T-helper 9 cell (primary cell): Measurements from ENCODE around the gene GTF3C5.
A peak's percentile ranks its signal among the peaks of the same experiment; 100 is the strongest.

ENCODE experiments used
- DNase-seq: peaks from one replicate; pipeline ENCODE4 v3.0.0-alpha.2; 2020

The GTF3C5 gene

DNA sequence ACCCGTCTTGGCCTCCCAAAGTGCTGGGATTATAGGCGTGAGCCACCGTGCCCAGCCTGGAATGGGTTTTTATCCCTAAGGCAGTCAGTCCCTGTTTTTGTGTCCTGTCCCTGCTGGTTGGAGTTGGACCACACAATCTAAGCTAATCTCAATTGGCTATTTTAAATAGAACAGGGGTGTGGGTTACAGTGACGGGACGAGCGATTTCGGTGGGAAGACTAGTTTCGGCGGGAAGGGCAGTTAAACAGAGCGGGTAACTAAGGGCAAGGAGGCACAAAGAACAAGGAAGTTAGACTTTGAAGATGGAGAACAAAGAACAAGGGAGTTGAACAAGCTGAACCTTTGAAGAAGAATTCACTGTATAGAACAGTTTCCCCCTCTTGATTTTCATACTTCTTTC lies 1.4 kb downstream of the GTF3C5 start:
- DNase-seq, result no peak

- DNase-seq, result no peak
Measured at GRCh38 chr9:133035669-133036068, 4.9 kb downstream of the GTF3C5 start.

DNA sequence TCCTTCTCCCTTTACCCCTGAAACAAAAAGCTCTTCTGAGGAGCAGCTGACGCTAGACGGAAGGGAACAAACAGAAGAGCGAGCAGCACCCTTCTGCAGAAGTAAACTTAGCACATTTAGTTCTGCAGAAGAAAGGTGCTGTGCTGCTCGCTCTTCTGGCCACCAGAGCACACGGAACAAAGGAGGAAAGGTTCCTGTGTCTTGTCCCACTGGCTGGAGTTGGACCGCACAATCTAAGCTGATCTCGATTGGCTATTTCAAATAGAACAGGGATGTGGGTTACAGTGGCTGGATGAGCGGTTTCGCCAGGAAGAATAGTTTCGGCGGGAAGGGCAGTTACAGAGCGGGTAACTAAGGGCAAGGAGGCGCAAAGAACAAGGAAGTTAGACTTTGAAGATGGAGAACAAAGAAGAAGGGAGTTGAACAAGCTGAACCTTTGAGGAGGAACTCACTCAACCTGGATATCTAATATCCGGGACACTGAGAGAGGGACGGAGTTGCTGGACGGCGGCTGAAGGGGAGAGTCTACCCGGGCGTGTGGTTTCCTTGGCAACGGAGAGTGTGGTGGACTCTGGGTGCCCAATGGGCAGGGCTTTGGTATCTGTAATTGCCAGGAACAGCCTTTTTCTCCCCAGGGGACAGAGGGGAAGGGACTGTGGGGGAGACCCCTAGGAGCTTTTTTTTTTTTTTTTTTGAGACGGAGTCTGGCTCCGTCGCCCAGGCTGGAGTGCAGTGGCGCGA lies 7.1 kb downstream of the GTF3C5 start:
- DNase-seq, result no peak

DNA sequence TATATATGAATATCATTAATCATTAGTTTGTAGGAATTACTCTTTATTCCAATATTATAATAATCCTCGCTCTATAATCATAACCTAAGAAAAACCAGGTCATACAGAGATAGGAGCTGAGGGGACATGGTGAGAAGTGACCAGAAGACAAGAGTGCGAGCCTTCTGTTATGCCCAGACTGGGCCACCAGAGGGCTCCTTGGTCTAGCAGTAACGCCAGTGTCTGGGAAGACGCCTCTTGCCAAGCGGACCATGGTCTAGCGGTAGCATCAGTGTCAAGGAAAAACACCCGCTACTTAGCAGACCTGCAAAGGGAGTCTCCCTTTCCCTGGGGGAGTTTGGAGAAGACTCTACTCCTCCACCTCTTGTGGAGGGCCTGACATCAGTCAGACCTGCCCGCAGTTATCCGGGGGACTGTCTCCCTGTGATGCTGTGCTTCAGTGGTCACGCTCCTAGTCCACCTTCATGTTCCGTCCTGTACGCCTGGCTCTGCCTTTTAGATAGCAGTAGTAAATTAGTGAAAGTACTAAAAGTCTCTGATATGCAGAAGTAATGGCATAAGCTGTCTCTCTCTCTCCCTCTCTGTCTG lies 10.2 kb downstream of the GTF3C5 start:
- DNase-seq, result peak; percentile 9

DNA sequence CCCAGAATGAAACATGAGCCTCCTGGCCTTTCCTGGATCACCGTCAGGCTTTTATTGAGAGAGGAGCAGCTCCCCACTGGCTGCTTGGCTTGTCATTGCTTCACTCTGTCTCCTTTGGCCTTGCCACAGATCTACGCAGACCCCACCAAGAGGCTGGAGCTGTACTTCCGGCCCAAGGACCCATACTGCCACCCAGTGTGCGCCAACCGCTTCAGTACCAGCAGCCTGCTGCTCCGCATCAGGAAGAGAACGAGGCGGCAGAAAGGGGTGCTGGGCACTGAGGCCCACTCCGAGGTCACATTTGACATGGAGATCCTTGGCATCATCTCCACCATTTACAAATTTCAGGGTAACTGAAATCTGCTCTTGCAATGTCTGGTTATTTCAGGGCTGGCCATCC lies 11.2 kb downstream of the GTF3C5 start:
- DNase-seq, result no peak

DNA sequence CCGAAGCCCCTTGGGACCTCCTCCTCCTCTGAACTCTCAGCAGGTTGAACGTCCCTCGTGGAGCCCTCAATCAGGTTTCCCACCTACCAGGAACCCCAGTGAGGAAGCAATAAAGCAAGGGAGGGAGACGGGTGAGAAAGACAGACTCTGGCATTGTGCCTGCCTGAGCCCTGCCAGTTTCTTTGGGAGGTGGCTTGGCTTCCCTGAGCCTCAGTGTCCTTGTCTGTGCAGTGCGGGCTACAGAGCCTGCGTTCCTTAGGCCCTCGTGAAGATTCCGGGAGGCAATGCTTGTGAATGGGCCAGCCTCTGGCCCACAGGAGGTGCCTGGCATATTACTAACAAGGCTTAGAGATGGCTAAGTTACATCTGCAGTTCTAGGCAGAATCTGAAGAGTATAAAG lies 11.9 kb downstream of the GTF3C5 start:
- DNase-seq, result no peak

DNA sequence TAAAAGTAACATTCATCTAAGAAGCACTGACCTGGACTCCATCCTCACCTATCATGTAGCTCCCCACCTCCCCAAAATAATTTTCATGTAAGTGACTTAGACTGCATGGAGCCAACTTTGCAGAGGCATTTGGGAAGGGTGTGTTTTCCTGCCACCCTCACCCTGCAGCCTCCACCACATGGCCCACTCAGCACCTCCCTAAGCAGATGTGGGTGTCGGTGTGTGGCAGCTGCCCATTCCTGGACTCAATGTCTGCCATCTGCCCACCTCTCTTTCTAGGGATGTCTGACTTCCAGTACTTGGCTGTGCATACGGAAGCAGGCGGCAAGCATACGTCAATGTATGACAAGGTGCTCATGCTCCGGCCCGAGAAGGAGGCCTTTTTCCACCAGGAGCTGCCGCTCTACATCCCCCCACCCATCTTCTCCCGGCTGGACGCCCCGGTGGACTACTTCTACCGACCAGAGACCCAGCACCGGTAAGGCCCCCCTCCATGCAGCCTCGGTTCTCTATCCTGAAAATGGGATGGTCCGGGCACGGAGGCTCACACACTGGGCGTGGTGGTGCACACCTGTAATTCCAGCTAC lies 12.7 kb downstream of the GTF3C5 start:
- DNase-seq, result no peak

DNA sequence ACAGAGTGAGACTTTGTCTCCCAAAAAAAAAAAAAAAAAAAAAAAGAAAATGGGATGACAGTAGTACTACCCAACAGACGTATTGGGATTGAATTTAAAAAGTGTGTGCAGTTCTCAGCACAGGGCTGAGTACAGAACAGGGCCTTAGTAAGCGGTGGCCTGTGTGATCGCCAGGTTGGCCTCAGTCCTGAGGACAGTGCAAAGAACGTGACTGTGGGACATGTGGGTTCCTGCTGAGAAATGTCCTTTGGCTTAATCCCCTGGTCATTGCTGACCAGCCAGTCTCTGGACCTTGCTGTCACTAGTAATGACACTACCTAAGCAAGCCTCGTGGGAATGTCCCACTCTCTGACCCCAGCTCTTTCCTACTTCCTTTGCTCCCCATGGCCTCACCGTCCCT lies 13.3 kb downstream of the GTF3C5 start:
- DNase-seq, result no peak

DNA sequence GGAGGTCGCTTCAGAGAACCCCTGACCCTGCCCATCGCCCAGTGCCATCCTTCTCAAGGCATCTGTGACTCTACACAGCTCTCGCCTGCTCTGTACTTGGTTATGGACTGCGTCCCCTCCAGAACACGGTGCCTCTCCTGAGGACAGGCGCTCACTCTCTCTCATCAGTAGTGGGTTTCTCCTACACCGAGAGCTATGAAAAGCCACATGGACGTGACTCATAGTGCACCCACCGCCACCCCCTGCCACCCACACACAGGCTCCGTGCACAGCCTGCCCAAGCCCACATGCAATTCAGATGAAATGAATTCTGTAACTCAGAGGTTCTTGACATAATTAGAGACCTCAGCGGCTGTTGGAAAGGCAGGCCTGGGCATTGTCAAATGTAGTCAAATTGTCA lies 13.9 kb downstream of the GTF3C5 start:
- no peak for DNase-seq

- no peak for DNase-seq
Measured at GRCh38 chr9:133045132-133045531, 14.3 kb downstream of the GTF3C5 start.

GRCh38 chr9:133046196-133046899 lies 15.6 kb downstream of the GTF3C5 start:
- DNase-seq, result no peak

DNA sequence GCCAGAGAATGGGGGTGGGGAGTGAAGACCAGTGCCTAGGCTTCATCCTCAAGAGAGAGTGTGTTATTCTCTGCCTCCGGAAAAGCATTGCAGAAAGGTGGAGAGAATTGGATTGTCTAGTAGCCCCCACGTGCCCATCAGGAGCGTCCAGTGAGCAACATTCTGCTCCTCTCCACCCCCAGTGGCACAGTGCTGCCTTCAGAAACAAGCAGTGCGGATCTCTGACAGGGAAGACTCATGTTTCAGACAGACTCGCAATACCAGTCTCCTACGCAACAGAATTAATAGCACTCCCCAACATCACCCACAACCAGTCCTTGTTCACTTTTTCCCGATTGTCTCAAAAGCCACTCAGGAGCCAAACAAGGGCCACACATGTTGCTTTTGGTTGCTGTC lies 16.1 kb downstream of the GTF3C5 start:
- DNase-seq, result no peak

DNA sequence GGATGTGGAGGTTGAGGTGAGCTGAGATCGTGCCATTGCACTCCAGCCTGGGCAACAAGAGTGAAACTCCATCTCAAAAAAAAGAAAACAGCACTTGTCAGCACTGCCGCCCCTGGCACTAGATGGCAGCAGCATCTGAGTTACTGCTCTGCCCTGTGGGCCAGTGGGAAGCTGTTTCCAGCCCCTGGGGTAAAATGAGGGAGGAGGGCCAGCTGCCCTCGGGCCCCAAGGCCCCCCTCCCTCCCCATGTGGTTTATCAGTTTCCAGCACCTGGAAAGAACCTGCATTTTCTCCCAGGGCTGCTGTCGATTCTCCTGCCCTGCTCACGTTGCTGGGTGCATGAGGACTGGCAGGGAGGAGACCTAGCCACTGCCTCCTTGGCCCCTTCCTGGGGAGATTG lies 17.8 kb downstream of the GTF3C5 start:
- DNase-seq, result no peak

DNA sequence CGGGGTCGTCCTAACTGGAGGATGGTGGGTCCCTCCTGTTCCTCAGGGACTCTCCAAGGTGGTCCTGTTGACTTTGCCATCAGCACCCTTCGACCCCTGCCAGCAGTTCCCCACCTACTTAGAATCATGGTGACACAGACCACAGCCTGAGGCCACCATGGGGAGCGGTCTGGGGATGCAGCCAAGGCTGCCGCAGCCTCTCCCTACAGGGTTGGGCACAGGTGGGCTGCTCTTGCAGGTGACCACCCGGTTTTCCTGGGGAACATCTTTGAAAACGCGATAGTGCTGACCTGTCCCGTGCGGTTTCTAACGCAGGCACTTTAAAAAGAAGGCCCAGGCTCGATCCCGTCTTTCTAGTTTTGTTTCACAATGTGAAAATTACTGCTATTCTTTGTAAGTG lies 18.2 kb downstream of the GTF3C5 start:
- no peak for DNase-seq

DNA sequence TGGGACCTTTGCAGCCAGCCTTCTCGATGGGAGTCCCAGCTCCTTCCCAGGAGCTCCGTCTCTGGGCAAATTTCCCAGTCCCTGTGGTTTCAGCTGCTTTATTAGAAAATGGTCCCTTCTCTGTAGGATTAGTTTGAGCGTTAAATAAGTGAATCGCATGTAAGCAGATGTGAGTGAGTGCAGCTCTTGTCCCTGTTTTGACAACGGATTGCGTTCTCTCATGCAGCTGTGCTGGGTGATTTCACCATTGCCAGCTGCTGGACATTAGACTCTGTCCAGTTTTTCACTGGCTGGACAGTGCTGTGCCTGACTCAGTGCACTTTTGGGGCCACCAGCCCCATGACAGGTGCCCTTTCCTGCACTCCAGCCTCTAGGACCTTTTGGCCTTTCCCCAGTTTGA lies 19.3 kb downstream of the GTF3C5 start:
- no peak for DNase-seq

DNA sequence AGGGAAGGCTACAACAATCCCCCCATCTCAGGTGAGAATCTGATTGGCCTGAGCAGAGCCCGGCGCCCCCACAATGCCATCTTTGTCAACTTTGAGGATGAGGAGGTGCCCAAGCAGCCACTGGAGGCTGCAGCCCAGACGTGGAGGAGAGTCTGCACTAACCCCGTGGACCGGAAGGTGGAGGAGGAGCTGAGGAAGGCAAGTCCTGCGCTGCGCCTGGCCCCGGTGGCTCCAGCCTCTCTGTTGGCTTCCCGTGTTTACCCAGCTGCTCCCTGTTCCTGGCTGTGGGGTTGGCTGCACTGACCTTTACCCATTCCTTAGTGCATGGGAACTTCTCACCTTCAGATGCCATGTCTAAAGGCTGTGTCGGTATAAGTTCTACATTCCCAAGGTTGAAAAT lies 20.0 kb downstream of the GTF3C5 start:
- no peak for DNase-seq

- no peak for DNase-seq
Measured at GRCh38 chr9:133051281-133051900, 20.6 kb downstream of the GTF3C5 start.

DNA sequence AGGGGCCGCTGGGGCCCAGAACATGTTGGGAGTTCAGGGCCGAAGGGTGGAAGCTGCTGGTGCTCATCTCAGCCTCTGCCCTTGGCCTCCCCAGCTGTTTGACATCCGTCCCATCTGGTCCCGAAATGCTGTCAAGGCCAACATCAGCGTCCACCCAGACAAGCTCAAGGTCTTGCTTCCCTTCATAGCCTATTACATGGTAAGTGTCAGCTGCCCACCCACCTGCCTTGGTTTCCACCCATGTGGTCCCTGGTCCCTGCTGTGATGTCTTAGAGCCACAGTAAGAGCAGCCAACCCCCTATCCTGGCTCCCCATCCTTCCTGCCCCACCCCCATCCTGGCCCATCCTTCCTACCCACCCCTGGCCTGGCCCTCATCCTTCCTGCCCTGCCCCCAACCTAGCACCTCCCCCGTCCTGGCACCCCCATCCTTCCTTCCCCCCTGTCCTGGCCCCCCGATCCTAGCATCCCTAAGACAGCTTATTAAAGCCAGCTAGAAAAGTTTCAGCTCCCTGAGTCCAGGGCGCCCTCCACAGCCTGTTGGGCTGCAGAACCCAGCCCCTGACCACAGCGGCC lies 21.3 kb downstream of the GTF3C5 start:
- DNase-seq, result no peak

DNA sequence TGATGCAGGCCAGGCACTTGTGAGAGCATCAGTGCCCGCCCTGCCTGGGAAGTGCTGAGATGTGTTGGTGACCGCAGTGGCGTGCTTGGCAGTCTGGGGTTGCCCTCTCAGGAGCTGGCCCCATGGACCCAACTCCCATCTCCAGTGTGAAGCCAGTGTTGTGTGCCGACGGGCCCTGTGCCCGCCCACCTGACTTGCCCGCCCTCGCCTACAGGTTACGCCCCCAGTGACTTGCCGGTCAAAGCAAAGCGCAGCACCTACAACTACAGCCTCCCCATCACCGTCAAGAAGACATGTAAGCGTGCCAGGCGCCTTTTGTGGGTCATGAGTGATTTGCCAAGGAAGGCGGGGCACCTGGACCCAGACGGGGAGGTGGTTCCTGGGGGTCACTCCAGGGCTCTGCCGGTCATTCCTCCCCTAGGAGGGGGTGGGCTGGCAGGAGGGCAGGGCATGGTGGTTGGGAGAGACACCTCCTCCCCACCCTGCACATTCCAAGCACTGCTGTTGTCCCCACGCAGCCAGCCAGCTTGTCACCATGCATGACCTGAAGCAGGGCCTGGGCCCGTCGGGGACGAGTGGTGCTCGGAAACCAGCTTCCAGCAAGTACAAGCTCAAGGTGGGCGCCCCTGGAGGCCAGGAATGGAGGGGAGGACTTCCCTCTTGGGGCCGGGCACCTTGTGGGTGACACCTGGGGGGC lies 23.5 kb downstream of the GTF3C5 start:
- DNase-seq, result no peak

- DNase-seq, result no peak
Measured at GRCh38 chr9:133054966-133055365, 24.2 kb downstream of the GTF3C5 start.

DNA sequence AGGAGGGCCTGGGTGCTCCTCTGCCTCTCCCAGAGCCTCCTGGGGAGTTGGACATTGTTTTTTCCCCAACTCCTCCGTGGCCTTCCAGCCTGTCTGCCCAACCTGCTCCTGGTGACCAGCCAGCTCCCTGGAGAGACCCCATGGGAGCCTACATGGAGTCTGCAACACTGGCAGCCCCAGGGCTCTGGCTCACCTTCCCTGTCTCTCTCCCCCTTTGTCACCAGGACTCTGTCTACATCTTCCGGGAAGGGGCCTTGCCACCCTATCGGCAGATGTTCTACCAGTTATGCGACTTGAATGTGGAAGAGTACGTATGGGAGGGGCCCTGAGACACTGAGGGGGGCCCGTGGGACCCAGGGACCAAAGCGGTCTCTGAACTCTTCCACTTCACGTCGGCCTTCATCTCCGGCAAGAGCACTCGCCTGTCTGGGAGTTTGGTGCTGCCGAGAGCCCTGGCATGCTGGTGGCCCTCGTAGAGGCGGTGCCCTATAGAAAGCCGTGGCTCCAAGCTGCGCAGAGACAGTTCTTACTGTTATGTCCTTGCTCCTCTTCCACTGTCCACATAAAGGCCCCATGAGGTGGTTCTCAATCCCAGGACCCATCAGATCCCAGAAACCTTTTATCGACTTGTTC lies 25.1 kb downstream of the GTF3C5 start:
- no peak for DNase-seq

- DNase-seq, result no peak
Measured at GRCh38 chr9:133056533-133056932, 25.7 kb downstream of the GTF3C5 start.
